ENCODE measurements around the gene SNRNP27.
"Not testable (repeated sequence)": the region's sequence is repeated elsewhere in the genome, so short reads cannot be mapped to it uniquely, and the experiment has no call there.

The SNRNP27 gene, protein sequence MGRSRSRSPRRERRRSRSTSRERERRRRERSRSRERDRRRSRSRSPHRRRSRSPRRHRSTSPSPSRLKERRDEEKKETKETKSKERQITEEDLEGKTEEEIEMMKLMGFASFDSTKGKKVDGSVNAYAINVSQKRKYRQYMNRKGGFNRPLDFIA
- total RNA-seq, result 12.6 reads per million, percentile 37 among the genes with 10 or more reads in this experiment

- DNase-seq, result peak; percentile 73
Observed at GRCh38 chr2:69893684-69894551, at the start of gene SNRNP27. TSS of gene SNRNP27 (plus strand) at chr2:69893956. CDS start at chr2:69893985, 29 bp downstream.

DNA sequence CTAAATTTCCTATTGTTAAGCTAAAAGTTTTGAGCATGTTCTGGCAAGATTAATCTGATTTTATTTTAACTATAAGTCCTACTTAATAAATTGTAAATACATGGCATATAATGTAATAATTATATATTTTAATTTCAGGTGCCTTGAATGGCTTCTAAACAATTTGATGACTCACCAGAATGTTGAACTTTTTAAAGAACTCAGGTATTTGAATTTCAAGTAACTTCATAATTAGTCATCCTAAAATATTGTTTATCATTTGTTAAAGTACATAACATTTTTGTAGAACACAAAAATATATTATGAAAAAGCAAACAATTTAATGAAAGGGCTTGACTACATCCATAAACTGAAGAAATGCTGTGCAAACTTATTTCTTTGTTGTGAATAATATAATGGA, 49.8 kb upstream of the SNRNP27 start:
- no peak for DNase-seq

DNA sequence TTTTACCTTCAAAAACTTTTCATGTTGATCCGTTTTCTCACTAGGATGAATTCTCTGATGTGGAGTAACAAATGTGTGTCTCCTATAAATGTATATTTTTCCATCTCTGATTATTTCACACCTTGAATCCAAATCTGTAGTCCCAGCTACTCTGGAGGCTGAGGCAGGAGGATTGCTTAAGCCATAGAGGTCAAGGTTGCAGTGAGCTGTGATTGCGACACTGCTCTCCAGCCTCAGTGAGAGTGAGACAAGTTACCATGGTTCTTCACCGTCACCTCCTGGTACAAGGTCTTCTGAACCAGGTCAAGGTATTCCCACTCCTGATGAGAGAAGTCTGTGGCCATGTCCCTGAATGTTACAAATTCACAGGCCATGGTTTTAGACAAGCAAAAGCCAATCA, 49.2 kb upstream of the SNRNP27 start:
- DNase-seq, result no peak

- DNase-seq, result no peak
Observed at GRCh38 chr2:69846182-69847067, 47.3 kb upstream of the SNRNP27 start.

- no peak for DNase-seq
Observed at GRCh38 chr2:69847068-69847828, 46.5 kb upstream of the SNRNP27 start.

- no peak for DNase-seq
Observed at GRCh38 chr2:69848186-69848790, 45.5 kb upstream of the SNRNP27 start.

DNA sequence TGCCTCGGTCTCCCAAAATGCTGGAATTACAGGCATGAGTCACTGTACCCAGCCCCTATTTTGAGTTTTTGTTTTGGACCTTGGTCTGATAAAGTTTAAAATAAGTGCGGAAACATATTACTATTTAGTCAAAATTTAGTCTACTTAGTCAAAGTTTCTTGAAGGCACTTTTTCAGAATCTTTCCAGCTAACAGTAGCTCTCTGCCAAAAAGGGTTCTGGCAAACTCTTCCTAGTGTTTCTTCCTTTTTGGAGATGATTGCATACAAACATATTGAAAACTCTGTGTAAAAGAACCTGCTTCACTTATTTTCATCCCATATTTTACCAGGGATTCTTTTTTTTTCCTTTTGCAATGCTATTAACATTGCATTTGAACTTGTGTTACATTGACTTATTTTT, 35.5 kb upstream of the SNRNP27 start:
- no peak for DNase-seq

GRCh38 chr2:69863298-69863697, 30.5 kb upstream of the SNRNP27 start:
- DNase-seq, result no peak

- DNase-seq, result no peak
Observed at GRCh38 chr2:69888451-69888850, 5.3 kb upstream of the SNRNP27 start.

DNA sequence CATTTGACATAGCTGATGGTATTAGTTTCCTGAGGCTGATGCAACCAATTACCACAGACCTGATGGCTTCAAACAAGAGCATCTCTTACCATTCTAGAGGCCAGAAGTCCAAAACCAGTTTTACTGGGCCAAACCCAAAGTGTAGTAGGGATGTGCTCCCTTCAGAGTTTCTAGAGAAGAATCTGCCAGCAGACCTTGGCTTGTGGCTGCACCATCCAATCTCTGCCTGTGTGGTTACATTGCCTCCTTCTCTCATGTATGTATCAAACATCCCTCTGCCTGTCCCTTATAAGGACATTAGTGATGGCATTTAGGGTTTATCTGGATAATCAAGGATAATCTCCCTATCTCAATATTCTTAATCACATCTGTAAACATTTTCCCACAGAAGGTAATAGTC, 4.5 kb upstream of the SNRNP27 start:
- no peak for DNase-seq

GRCh38 chr2:69890881-69891280, 2.9 kb upstream of the SNRNP27 start:
- DNase-seq, result no peak

DNA sequence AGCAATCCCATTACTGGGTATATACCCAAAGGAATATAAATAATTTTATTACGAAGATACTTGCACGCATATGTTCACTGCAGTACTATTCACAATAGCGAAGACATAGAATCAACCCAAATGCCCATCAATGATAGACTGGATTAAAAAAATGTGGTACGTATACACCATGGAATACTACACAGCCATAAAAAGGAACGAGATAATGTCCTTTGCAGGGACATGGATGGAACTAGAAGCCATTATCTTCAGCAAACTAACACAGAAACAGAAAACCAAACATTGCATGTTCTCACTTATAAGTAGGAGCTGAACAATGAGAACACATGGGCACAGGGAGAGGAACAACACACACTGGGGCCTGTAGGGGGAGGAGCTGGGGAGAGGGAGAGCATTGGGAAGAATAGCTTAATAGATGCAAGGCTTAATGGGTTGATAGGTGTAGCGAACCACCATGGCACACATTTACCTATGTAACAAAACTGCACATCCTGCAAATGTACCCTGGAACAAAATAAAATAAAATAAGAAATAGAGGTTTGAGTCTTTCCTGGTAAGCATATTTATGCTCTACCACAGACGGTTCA, 825 bp upstream of the SNRNP27 start:
- not testable (repeated sequence) for DNase-seq

GRCh38 chr2:69894737-69895136, 981 bp downstream of the SNRNP27 start:
- DNase-seq, result not testable (repeated sequence)

DNA sequence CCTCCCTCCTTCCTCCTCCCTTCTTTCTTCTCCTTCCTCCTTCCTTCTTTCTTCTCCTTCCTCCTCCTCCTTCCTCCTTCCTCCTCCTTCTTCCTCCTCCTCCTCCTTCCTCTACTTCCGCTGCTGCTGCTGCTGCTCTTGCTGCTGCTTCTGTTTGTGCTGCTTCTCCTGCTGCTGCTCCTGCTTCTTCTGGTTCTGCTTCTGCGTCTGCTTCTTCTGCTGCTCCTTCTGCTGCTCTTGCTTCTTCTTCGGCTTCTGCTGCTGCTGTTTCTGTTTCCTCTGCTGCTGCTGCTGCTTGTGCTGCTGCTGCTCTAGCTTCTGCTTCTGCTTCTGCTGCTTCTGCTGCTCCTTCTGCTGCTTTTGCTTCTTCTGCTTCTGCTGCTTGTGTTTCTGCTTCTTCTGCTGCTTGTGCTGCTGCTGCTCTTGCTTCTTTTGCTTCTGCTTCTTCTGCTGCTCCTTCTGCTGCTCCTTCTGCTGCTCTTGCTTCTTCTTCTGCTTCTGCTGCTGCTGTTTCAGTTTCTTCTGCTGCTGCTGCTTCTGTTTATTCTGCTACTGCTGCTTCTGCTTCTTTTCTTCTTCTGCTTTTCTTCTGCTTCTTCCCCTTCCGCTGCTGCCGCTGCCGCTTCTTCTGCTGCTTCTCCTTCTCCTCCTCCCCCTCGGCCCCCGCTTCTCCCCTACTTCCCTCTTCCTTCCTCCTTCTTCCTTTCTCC, 8.6 kb downstream of the SNRNP27 start:
- peak; percentile 3 for DNase-seq

- DNase-seq, result no peak
Observed at GRCh38 chr2:69907216-69907615, 13.5 kb downstream of the SNRNP27 start.

DNA sequence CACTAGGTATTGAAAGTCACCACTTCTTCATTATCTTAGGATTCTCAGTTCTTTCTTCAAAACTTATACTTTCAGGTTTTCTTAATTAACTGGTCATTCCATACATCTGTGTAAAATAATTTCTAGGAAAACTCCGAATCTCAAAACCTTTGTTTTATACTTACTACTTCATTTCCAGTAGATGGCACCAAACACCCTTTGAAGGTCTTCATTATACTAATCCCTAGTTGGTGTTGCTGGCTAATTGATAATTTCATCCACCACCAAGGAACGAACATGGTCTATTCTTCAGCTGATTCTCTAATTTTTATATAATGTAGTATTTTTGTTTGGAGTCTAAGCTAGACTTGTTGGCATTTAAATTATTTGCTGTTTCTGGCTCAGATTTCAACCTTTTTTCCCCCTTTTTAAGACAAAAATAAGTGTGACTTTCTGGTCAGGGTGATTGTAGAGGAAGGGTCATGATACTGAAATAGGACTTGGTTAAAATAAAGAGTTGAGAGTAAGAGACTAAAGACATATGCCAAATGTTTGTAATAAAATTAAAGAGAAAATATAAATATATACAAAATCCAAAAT, 18.3 kb downstream of the SNRNP27 start:
- DNase-seq, result peak; percentile 16

DNA sequence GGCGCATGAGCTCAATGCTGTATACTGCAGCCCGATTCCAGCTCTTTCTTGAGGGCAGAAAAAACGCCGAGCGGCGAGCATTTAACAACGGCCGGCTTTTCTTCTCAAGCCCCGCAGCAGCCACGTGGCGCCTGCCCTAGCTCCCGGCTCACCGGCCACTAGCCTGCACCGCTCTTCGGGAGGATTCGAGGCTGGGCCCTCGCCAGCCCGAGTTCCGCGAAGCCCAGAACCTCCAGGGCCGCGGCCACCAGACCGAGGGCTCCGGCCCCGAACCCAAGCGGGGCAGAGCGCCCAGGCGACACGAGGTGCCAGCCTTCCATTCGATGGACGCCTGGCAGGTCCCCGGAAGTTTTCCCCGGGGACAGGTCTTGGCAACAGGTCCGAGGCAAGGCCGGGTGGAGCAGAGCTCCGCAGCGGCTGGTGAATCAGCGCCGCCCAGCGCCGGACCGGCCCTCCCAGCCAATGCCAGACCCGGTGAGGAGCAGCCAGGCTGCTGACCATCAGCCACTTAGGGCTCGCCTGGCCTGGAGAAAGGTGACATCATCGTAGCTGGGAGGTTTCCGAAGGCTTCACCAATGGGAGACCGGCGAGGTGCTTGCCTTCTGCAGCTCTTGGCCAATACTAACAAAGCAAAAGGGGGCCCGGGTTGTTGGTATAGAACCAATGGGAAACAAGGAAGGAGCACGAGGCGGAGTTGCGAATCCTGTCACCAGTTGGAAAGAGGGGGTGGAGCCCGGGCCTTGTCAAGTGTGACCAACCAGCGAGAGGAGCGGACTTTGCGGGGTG, 20.6 kb downstream of the SNRNP27 start:
- peak; percentile 99 for DNase-seq

- peak; percentile 18 for DNase-seq
Observed at GRCh38 chr2:69914950-69915945, 21.5 kb downstream of the SNRNP27 start, which contains the start of gene MXD1. TSS of gene MXD1 (plus strand) at chr2:69915109. CDS start at chr2:69915331, 222 bp downstream.

Data from effector CD4-positive, alpha-beta T cell (primary cell).